GM18499 (cell line): ENCODE results near the gene RBM47.

Source experiments
- ATAC-seq: cut with Tn5 transposase; IDR thresholded peaks from one replicate; pipeline ENCODE4 v1.9.1; 2021; ENCODE audit warnings: moderate number of reproducible peaks; ENCODE audit not compliant: insufficient read depth, unreplicated experiment

The RBM47 gene

GRCh38 chr4:40626183-40626990, 3.3 kb downstream of the RBM47 start:
- no peak for ATAC-seq

DNA sequence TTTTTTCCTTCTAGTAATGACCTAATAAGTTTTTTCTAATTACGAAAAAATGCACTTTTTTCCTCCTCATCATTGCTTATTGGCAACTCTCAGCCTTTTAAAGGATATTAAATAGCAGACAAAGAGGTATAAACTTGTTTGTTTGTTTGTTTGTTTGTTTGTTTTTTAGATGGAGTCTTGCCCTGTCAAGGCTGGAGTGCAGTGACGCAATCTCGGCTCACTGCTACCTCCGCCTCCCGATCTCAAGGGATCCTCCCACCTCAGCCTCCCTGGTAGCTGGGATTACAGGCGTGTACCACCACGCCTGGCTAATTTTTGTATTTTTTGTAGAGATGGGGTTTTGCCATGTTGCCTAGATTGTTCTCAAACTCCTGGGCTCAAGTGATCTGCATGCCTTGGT, 6.0 kb downstream of the RBM47 start:
- no peak for ATAC-seq

GRCh38 chr4:40622913-40623312, 6.8 kb downstream of the RBM47 start:
- no peak for ATAC-seq

DNA sequence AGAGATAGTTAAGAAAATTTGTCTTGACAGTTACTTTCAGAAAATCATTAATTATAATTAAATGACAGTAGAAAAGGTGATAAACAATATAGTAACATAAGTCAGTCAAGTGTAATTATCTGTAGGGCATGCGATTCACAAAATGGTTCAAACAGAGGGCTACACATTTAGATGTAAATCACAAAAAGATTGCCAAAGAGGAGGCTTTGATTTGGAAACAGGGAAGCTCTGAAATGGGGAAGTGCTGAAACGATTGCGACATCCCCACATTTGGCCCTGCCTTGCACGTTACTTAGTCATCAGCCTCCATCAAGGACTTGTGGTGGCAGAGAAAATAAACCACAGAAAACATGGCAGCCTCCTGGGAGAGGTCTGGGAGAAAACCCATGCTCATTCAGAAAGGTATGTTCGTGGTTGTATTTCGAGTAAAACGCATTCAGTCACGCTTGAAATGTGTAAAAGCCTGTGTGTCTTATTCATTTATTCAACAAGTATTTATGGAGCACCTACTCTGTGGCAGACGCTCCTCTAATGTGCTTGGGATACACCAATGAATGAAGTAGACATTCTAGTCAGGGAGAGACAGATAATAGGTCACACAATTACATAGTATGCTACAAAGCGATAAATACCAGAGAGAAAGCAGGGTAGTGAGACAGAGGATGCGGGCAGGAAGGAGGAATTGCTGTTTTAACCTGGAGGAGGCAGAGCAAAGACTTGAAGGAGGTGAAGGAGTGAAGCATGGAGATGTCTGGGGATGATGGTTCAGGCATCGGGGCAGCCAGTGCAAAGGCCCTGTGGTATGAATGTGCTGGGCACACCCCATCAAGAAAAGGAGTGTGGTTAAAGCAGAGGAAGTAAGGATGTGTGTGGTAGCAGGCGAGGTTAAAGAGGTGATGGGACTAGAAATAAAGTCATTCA, 7.8 kb downstream of the RBM47 start:
- ATAC-seq = peak; percentile 65

DNA sequence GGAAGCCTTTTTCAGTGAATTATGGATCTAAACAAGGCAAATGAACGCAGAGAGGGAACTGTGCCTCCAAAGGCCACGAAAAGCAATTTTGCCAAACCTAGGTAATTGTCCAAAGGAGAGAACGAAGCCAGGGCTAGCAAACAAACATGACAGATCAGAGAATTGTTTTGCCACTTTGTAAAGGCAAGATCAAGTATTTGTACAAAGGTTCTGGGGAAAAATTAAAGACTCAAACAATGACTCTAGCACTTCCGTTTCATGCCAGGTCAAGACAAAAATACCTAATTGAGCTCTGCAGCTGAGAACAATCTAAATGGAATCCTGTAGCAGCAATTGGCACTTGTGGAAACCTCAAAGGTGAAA, 8.5 kb downstream of the RBM47 start:
- ATAC-seq = peak; percentile 23

DNA sequence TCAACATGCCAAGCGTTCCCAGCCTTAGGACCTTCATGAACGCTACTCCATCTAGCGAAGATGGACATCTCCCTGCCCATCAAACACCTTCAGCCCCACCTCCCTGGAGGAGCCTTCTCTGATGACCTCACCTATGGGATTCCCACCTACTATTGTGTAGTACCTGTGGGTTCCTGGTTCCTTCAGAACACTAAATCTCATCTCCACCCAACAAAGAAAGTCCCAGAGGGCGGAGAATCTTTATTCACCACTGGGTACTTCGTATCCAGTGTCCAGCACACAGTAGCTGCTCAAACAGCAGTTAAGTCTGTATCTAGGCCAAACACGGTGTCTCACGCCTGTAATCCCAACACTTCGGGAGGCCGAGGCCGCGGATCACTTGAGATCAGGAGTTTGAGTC, 10.1 kb downstream of the RBM47 start:
- no peak for ATAC-seq

DNA sequence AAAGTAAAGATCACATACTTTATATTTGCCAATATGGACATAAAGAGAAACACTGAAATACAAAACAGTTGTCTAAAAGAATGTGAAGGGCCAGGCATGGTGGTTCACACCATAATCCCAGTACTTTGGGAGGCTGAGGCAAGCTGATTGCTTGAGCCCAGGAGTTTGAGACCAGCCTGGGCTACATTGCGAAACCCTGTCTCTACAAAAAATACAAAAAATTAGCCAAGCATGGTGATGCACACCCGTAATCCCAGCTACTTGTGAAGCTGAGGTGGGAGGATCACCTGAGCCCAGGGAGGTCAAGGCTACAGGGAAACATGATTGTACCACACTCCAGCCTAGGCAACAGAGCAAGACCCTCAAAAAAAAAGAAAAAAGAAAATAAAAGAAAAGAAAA, 11.8 kb downstream of the RBM47 start:
- no peak for ATAC-seq

GRCh38 chr4:40614031-40614430, 15.6 kb downstream of the RBM47 start:
- no peak for ATAC-seq

- ATAC-seq = no peak
Observed at GRCh38 chr4:40613456-40613855, 16.2 kb downstream of the RBM47 start.

GRCh38 chr4:40612831-40613230, 16.8 kb downstream of the RBM47 start:
- no peak for ATAC-seq

DNA sequence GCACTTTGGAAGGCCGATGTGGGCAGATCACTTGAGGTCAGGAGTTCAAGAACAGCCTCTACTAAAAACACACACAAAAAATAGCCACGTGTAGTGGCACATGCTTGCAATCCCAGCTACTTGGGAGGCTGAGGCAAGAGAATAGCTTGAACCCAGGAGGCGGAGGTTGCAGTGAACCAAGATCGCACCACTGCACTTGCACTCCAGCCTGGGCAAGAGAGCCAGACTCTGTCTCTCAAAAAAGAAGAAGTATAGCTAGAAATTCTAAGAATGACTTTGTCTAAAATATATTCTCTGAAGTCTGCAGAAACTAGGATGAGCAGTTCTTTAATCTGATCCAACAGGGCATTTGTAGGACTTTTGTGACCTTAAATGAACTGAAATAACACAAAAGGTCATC, 17.4 kb downstream of the RBM47 start:
- ATAC-seq = no peak

- ATAC-seq = no peak
Observed at GRCh38 chr4:40608628-40609027, 21.0 kb downstream of the RBM47 start.

GRCh38 chr4:40607221-40607620, 22.4 kb downstream of the RBM47 start:
- no peak for ATAC-seq

GRCh38 chr4:40606239-40606767, 23.4 kb downstream of the RBM47 start:
- ATAC-seq = no peak

DNA sequence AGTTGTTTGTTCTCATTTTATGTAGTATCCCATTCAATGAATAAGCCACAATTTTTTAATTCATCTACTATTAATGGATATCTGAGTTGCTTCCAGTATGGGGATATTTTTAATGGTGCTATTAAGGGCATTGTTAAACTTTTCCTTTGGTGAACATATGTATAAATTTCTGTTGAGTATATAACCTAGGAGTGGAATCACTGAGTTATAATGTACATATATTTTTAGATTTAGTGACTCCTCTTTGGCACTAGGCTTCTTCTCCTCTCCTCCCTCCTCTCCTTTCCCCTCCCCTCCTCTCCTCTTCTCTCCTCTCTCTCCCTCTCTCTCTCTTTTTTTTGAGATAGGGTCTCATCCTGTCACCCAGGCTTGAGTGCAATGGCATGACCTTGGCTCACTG, 26.4 kb downstream of the RBM47 start:
- no peak for ATAC-seq

DNA sequence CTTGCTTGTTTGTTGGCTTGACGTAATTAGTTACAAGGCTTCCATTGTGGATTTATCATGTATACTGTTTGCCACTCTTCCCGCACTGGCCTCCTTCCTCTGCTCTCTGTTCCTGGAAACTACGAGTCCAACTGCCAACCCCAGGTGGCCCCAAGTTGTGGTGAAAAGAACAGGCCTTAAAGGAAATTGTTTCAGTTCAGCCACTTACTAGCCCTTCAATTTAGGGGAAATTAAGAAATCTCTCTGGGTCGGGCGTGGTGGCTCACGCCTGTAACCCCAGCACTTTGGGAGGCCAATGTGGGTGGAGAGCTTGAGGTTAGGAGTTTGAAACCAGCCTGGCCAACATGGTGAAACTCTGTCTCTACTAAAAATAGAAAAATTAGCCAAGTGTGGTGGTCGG, 28.0 kb downstream of the RBM47 start:
- no peak for ATAC-seq

DNA sequence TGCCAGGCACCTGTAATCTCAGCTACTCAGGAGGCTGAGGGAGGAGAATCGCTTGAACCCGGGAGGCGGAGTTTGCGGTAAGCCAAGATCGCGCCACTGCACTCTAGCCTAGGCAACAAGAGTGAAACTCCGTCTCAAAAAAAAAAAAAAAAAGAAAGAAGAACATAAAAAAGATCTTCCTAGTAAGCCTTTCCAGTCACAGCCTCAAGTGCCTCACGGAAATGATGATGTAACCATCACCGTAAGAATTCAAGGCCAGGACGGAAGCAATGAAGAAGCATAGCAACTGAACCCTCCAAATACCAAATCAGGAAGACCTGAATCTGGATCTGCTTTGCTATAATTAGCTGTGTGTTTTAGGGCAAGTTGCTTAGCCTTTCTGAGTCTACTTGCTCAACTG, 28.8 kb downstream of the RBM47 start:
- ATAC-seq = no peak

GRCh38 chr4:40599431-40599830, 30.2 kb downstream of the RBM47 start:
- ATAC-seq = no peak

- no peak for ATAC-seq
Observed at GRCh38 chr4:40596522-40596921, 33.1 kb downstream of the RBM47 start.

DNA sequence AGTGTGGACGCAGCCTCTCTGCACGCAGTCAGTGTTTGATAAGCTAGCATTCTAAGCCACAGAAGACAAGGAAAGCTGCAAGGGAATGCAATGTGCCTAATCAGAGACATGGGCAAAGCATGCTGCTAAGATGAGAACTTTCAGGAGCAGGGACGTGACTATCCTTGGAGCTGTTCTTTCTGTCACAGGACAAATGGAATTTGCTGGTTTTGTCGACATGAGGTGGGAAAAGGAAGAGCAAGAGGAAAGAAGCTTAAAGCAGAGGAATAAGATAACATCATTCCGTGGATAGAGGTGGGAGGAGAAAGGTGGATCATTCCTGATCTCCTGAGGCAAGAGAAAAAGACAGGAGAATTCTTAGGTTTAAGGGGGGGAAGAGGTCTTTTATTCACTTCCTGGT, 33.7 kb downstream of the RBM47 start:
- ATAC-seq = no peak
